NCI-H2196 treated with DMSO at 0.1 percent for 48 hours (cell line): Measurements from ENCODE around the gene BUD23.
A peak's percentile ranks its signal among the peaks of the same experiment; 100 is the strongest.
"Not testable (repeated sequence)": the region's sequence is repeated elsewhere in the genome, so short reads cannot be mapped to it uniquely, and the experiment has no call there.

Experiments used
- DNase-seq: peaks from one replicate; lab custom pipeline; 2025; ENCODE audit not compliant: unreplicated experiment; lab: John Stamatoyannopoulos, UW

Gene BUD23

DNA sequence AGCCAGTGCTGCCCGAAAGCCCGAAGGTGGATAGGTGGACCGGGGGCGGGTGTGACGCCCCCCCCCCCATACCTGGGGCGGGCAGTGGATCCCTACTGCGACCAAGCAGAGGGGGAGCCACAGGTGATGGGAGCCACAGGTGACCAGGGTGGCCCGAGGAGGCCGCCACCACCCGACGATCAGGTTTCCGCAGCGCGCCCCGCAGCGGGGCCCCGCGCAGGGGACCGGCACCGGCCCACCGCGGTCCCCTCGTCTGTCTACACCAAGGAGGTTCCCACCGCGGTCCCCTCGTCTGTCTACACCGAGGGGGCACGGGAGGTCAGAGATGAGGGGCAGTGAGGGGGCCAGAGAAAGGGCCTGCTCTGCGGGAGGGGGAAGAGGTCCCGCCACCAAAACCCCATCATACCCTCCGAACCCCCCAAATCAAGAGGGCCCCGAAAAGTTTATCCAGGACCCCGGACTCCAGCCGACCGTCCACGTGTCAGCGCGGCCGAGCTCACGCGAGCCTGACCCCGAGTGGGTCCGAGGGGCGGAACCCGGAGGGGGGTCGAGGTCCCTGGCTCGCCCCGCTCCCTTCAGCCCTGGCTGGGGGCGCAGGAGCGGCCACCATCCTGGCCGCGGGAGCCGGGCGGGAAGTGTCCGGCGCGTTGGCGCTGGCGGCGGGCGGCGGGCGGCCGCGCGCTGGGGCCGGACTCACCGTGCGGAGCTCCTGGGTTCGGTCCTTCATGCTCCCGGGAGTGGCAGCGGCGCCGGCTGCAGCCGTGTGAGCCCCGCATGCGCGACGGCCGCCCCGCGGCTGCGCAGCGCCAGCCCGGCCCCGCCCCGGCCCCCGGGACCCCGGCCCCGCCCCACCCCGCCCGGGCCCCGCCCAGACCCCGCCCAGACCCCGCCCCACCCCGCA lies 35.8 kb downstream of the BUD23 start, which contains the start of gene STX1A:
STX1A (minus strand) TSS at position 765 of the 901 bp plus-strand sequence; CDS start at position 727, 38 bp downstream.
- DNase-seq = peak; percentile 50

DNA sequence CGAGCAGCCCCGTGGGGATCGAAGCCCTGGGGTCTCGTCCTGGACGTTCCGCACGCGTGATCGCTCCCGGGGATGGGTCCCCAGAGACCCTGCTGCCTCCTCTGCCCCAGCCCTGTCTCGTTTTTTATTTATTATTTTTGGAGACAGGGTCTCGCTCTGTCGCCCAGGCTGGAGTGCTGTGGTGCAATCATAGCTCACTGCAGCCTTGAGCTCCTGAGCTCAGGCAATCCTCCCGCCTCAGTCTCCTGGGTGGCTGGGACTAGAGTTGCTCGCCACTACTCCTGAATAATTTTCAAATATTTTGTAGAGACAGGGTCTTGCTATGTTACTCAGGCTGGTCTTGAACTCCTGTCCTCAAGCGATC lies 36.4 kb downstream of the BUD23 start:
- DNase-seq = no peak

DNA sequence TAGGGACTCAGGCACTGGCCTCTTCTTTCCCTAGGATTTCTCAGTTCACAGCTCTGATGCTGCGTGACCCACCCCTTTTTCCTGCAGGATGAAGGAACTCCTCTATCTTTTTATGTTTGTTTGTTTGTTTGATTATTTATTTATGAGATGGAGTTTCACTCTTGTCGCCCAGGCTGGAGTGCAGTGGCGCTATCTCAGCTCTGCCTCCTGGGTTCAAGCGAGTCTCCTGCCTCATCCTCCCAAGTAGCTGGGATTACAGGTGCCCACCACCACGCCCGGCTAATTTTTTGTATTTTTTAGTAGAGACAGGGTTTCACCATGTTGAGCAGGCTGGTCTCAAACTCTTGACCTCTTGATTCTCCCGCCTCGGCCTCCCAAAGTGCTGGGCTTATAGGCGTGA lies 37.0 kb downstream of the BUD23 start:
- DNase-seq = not testable (repeated sequence)

DNA sequence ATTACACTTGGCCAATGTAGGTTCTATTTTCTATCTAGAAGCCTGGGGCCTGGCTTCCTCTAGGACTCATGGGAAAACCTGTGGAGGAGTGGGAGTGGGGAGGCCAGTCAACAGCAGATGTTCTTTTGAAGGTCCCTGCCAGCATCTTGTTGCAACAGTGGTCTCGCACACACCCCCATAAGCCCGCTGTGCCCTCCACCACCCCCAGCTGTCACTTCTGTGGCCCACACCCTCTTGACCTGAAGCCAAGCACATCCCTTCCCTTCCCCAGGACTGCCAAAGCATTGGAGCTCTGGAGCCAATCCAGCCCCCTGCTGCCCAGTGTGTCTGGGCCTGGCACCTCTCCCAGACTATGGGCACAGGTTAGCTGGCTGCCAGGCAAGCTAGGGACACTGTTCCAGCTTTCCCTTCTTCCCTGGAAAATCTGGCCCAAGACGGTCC lies 38.0 kb downstream of the BUD23 start:
- peak; percentile 79 for DNase-seq

DNA sequence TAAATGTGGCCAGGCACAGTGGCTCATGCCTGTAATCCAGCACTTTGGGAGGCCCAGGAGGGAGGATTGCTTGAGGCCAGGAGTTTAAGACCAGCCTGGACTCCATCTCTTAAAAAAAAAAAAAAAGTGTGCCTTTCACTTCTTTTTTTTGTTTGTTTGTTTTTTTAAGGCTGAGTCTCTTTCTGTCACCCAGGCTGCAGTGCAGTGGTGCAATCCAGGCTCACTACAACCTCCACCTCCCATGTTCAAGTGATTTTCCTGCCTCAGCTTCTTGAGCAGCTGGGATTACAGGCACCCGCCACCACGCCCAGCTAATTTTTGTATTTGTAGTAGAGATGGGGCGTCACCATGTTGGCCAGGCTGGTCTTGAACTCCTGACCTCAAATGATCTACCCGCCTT lies 38.8 kb downstream of the BUD23 start:
- not testable (repeated sequence) for DNase-seq

DNA sequence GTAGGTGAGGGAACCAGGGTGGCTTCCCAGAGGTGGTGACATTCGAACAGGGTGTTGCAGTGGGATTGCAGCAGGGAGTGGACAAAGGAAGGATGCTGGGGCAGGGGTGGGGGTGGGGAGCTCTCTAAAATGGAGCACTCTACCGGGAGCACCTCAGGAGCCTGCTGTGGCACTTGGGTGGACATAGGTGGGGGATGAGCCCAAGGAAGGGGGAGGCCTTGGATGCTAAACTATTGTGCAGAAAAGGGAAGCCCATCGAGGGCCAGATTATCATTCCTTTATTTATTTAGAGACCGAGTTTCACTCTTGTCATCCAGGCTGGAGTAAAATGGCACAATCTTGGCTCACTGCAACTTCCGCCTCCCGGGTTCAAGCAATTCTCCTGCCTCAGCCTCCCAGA lies 39.4 kb downstream of the BUD23 start:
- DNase-seq = no peak

DNA sequence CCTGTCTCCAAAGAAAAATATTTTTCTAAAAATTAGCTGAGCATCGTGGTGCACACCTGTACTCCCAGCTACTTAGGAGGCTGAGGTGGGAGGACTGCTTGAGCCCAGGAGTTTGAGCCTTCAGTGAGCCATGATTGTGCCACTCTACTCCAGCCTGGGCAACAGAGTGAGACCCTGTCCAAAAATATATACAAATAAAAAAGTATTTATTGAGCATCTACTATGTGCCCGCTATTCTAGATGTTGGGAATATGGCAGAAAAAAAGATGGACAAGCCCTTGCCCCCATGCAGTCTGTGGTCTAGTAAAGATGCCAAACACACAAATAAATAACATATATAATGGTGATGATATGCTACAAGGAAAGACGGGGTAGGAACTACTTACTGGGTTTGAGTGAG lies 40.4 kb downstream of the BUD23 start:
- DNase-seq = no peak

DNA sequence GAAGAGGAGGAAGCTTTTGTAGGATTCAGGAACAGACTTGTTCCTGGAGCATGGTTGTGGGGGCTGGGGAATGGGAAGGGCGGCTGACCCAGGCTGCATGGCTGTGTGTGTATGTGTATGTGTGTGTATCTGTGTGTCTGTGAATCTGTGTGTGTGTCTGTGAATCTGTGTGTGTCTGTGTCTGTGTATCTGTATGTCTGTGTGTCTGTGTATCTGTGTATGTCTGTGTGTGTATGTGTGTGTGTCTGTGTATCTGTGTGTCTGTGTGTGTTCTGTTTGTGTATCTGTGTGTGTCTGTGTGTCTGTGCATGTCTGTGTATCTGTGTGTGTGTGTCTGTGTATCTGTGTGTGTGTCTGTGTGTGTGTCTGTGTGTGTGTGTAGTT lies 42.7 kb downstream of the BUD23 start:
- DNase-seq = no peak

DNA sequence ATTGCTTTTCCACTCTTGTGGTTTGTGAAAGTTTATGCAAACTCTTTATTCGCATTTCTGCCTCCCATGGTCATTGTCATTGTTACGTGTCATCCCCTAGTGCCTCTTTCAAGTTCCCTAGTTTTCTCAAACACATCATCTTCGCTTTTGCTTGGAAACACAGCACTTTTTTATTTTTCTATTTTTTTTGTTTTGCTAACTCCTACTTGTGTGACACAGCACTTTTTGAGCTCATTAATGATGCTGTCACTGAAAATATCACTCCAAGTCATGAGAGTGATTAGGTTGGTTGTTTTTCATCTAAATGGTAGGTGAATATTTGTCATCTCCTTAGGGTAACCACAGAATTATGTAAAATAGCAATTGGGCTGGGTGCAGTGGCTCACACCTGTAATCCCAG lies 44.6 kb downstream of the BUD23 start:
- DNase-seq = no peak

DNA sequence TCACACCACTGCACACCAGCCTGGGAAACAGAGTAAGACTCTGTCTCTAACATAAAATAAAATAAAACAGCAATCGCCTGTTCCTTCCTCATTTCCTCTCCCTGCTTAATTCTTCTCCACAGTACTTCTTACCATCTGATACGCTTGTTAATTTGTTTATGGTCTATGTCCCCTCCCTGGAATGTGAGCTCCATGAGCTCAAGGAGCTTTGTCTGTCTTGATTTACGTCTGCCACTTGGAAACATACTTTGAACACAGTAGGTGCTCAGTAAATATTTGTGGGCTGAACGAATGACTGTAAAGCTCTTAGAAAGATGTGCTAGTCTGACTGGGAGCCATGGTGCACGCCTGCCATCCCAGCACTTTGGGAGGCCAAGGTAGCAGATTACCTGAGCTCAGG lies 45.2 kb downstream of the BUD23 start:
- no peak for DNase-seq

DNA sequence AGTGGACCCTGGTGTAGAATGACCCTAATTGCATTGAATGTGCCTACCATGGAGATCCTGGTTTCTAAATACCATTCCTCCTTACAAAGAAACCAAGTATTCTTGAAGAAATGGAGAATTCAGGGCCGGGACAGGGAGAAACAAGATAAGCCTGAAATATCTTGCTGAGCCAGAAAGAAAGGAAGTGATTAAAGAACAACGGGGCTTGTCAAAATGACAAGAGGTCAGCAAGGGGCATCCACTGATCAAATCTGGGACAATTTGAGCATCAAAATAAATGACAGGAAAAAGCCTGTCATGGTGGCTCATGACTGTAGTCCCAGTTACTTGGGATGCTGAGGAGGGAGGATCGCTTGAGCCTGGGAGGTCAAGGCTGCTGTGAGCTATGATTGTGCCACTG lies 47.1 kb downstream of the BUD23 start:
- no peak for DNase-seq

DNA sequence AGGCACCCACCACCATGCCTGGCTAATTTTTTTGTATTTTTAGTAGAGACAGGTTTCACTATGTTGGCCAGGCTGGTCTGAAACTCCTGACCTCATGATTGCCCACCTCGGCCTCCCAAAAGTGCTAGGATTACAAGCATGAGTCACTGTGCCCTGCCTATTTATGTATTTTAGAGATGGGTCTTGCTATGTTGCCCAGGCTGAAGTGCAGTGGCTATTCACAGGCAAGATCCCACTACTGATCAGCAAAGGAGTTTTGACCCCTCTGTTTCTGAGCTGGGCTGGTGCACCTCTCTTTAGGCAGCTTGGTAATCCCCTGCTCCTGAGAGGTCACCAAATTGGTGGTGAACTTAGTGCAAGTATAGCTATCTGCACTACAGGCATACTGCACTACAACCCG lies 49.0 kb downstream of the BUD23 start:
- DNase-seq = no peak

DNA sequence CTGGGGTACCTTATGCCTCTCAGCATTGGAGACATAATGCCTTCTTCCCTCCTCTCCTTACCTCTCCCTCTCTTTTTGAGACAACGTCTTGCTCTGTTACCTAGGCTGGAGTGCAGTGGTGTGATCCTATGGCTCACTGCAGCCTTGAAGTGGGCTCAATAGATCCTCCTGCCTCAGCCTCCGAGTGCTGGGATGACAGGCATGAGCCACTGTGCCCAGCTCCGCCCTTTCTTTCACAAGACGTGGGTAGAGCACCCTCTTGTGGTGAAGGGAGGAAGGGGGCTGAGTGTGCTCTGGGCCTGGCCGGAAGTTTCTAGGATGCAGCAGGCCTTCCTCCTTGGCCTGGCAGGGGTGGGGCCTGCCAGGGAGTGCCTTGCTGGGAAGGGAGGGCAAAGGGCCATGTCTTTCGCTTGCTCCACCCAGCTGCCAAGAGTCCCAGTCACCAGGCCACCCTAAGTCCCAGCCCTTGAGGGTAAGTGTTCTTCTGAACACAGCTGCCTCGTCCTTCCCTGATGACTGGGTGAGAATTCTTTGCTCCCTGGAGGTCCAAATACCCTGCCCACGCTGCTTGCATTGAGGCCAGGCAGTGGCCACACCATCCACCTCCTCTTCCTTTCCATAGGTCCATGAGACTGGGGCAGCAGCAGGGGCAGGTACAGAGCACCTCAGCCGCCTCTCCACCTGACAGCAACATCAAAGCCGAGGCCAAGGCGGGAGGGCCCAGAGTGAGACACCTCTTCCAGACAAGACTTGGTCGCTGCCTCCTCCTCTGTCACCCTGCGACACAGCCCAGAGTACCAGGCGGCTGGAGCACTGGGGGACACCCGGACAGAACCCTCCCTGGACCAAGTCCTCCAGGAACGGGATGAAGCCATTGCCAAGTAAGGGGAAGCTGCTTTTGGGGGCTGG lies 51.5 kb downstream of the BUD23 start:
- peak; percentile 94 for DNase-seq

DNA sequence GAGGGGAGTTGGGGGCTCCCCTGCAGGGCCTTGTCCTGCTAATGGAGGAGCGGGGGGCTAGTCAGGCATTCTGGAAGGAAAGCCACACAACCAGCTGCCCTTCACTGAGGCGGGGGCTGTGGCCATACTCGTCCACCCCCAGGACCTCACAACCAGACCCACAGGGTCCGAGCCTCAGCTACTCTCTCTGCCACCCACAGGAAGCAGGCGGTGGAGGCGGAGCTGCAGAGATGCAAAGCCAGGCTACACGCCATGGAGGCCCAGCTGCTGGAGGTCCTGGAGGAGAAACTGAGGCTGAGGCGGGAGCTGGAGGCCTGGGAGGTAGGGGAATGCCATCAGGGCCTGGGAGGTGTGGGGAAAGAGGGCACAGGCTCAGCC lies 52.1 kb downstream of the BUD23 start:
- no peak for DNase-seq

DNA sequence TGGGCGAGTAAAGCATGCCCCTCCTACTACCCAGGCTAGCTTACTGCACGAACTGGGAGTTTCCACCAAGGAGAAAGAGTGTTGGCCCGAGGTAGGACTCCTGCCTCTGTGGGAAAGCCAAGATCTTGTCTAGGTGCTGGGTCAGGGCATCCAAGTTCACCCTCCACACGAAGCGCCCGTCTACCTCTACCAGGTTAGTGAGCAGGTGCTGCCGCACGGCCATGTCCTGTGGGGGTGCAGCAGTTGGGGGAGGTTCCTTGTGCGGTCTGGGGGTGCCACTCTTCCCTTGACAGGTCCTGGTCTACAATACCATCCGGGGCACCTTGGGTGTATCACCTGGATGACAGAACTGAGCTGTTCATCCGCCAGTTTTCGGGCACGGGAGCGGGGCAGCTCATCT lies 53.5 kb downstream of the BUD23 start:
- DNase-seq = no peak

DNA sequence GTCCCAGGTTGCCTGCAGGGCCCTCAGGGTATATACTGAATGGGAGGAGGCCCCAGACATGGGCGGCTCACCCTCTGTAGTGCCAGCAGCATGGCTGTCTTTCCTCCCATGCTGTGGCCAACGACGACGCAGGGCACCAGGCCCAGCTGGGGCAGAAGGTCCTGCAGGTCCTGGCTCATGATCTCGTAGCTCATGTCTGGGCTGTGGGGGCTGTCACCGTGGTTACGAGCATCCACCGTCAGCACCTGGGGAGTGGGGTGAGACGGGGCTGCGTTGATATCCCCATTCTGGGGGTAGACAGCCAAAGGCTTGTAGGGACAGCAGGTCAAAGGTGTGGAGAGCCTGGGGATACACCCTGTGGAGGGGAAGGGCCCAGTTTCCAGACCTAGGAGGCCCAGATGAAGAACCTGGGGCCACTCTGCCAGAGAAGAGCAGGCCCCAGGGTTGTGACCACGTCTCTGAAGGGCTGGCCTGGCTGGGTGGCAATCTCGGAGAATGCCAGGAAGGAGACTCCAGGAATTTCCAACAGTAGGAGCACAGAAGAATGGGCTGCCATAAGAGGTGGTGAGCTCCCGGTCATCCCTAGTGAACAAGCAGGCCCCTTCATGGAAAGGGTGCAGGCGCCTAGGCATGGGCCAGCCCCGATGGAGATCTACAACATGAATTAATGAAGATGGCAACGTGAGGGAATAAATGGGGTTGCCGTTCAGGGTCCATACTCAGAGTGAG lies 54.3 kb downstream of the BUD23 start:
- DNase-seq = no peak

DNA sequence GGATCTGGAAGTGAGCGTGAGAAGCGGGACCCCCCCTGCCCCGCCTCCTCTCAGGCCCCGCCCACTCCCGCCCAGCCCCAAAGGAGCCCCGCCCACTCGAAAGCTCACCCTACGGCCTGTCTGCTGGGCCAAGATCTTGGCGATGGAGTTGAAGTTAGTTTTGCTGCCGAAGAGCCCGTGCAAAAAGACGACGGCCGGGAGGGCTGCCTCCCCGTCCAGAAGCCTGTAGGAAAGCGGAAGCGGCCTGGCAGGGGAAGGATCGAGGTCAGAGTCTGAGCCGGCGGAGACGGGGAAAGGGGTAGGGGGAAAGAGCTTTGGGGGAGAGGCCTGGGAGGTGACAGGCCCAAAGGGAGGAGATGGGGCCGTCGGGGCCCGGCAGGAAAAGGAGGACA lies 54.8 kb downstream of the BUD23 start:
- peak; percentile 34 for DNase-seq

DNA sequence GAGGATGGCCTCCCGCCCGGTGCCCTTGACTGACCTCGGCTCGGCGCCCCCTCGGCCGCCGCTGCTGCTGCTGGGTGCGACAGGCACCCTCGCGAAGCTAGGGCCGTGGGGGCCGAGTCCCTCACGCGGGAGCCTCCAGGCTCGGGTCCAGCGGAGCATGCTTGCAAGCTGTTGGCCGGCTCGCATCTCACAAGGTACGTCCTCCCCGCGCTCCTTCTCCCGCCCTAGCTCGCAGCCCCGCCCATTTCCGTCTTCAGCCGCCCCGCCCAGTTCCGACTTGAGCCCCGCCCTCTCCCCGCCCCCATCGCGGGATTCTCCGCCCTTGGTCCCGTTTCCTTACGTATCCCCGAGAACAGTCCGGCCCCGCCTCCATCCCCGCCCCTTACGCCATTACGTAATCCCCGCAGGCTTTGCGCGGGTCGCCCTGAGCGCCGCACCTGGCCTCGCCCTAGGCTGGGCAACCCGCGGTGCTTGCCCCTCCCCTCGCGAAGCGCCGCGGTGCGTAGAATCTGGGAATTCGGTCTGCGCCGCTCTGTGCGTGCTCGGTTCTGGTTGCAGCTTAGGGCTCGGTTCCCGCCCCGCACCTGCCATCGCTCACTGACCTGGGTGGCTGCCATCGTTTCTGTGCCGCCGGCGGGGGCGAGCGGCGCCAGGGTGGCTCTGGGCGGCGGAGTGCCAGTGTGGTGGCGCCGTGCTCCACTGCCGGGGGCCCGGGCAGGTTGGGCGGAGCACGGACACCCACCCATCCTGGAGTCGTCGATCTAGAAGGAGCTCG lies 55.4 kb downstream of the BUD23 start, which contains the start of gene ABHD11:
ABHD11 (minus strand) TSS at position 191 of the 775 bp plus-strand sequence; CDS start at position 159, 32 bp downstream.
- peak; percentile 100 for DNase-seq

DNA sequence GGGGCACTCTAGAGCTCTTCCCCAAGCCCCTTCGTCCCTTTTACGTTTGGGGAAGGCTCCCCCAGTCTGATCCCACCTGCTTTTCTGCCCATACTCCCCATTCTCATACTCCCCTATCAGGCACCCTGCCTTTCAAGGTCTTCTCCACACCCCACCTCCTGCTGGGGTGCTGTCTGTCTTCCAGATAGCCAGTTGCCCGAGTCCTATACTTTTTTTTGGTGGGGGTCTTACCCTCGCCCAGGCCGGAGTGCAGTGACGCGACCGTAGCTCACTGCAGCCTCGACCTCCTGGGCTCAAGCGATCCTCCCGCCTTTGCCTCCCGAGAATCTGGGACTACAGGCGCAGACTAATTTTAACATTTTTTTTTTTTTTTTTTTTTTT lies 56.0 kb downstream of the BUD23 start:
- DNase-seq = no peak

DNA sequence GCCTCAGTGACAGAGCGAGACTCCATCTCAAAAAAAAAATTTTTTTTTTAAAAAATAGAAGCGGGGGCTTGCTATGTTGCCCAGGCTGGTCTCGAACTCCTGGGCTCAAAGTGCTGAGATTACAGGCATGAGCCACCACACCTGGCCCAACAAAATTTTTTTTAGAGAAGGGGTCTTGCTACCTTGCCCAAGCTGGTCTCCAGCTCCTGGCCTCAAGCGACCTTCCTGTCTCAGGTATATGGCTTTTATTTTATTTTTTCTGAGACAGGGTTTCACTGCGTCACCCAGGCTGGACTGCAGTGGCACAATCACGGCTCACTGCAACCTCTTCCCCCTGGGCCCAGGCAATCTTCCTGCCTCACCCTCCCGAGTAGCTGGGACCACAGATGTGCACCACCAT lies 56.8 kb downstream of the BUD23 start:
- DNase-seq = no peak
